Erythroblast (primary cell): ENCODE results near the gene CDH19.

Experiments
- GATA1 ChIP-seq: IDR thresholded peaks from 2 replicates; pipeline ENCODE4 v1.6.1; 2011; ENCODE audit warnings: low read depth, mild to moderate bottlenecking, control low read depth, low read length, moderate library complexity
- POLR2A ChIP-seq: IDR thresholded peaks from 2 replicates; pipeline ENCODE4 v1.6.1; 2011; ENCODE audit warnings: mild to moderate bottlenecking, low read length

DNA sequence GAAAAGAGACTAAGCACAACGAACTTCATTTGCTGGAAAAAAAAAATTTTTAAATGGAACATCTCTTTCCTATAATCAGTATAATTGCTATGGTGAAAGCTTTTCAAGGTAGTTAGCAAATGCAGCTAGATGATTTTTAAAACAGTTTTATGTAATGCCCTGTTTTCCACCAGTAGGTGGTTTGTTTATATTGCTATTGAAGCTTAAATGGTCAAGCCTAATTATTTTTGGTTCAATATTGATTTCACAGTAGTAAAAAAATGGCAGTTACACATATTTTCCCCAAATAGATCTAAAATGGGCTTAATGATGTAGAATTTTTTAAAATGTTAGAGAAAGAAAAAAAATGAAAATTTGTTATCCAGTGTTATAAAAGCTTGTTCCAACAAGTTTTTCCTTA lies 70.2 kb downstream of the CDH19 start:
- TF ChIP-seq POLR2A (no peak), GATA1 (no peak)
